Measurements from ENCODE around the gene FOXN3.
"Not testable (repeated sequence)": the region's sequence is repeated elsewhere in the genome, so short reads cannot be mapped to it uniquely, and the experiment has no call there.

The FOXN3 gene

GRCh38 chr14:89164168-89165073 lies 252.6 kb downstream of the FOXN3 start:
- no peak for DNase-seq (ENCODE audit: low read depth)

DNA sequence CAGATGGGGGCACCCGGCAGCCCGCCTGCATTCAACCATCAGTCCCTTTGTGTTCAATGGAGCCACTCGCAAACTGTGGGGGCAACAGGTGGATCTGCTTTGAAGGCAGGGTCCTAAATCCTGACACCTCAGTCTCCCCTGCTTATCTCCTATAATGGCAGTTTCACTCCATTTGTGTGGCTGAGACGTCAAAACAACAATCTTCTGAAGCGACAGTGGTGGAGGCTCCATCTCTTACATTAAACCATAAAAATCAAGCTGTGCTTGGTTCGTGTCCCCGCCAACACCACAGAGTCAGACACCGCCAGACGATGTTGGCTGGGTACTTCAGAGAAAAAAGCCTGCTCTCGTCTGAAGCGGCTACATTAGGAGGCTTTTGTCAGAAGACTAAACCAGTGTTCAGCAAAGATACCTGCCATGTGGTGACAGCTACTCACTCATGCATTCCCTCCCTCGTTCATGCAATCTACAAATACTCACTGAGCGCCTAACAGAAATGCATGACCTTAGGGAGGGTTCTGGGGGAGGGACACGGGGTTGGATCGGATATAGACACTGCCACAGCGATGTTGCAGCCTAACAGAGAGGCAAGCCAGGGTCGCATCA lies 253.9 kb downstream of the FOXN3 start:
- DNase-seq (ENCODE audit: low read depth) = no peak

DNA sequence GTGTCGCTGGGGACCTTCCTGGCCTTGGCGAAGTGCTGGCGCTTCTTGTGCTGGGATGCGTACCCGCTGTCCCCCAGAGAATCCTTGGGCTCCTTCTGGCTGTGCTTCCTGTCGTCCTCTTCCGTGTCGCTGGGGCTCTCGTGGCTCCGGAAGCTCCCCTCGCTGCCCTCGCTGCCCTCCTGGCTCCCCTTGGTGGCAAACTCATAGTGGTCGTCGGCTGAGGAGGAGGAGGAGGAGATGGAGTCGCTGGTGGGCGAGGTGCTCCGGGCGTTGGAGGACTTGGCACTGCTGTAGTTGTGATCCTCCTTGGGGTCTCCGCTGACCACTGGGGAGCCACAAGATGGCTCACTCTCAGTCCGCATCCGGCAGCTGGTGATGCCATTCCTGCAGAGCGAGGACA lies 254.4 kb downstream of the FOXN3 start:
- no peak for DNase-seq (ENCODE audit: low read depth)

- no peak for DNase-seq (ENCODE audit: low read depth)
These were observed 256.6 kb downstream of the FOXN3 start for GRCh38 chr14:89160437-89160836.

- no peak for DNase-seq (ENCODE audit: low read depth)
These were observed 258.3 kb downstream of the FOXN3 start for GRCh38 chr14:89158701-89159100.

DNA sequence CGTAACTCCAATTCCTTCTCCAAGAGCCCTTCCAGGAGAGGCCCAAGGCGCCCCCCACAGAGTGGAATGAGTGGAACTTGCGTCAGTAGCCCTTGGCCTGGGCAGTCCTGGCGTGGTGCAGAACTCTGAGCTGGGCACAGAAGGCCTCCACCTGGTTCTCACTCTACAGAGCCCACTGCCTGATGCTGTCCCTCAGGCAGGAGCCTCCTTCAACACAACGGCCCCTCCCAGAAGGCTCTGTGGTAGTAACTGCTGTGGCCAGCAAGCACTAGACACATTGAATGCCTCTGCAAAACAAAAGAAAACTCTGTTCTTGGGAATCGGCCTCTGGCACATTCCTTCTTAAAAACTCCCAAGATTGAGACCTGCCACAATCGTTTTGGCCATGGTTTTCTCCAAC lies 258.9 kb downstream of the FOXN3 start:
- DNase-seq (ENCODE audit: low read depth) = not testable (repeated sequence)

- no peak for DNase-seq (ENCODE audit: low read depth)
These were observed 261.5 kb downstream of the FOXN3 start for GRCh38 chr14:89155491-89155890.

- not testable (repeated sequence) for DNase-seq (ENCODE audit: low read depth)
These were observed 265.3 kb downstream of the FOXN3 start for GRCh38 chr14:89151693-89152092.

DNA sequence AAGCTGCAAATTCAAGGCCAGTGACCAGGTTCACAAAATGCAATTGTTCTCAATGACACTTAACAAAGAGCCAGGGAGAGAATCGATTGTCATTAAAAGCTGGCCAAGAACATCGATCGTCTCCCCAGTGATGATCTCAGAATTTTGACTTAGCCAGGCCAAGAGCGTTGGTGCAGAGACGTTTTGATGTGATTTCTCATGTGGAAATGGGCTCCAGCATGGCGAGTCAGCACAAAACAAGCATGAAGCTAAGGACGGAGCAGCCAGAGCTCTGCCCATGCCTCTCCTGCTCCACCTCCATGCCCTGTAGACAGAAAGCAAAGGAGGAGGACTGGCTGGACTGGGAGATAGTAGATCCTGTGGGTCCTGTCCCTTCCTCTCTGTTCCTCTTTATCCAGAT lies 270.8 kb downstream of the FOXN3 start:
- DNase-seq (ENCODE audit: low read depth) = no peak

GRCh38 chr14:89144642-89145041 lies 272.4 kb downstream of the FOXN3 start:
- no peak for DNase-seq (ENCODE audit: low read depth)

GRCh38 chr14:89144066-89144465 lies 273.0 kb downstream of the FOXN3 start:
- DNase-seq (ENCODE audit: low read depth) = no peak

DNA sequence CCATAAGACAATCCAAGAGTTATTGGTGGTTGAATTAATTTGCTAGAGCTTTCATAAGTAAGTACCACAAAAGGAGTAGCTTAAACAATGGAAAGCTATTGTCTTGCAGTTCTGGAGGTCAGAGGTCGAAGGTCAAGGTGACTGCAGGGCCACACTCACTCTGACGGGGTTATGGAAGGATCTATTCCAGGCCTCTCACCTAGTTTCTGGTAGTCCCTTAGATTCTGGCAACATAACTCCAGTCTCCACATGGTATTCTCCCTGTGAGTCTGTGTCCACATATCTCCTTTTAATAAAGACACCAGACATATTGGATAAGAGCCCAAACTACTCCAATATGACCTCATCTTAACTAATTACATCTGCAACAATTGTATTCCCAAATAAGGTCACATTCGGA lies 273.4 kb downstream of the FOXN3 start:
- DNase-seq (ENCODE audit: low read depth) = peak; percentile 17

DNA sequence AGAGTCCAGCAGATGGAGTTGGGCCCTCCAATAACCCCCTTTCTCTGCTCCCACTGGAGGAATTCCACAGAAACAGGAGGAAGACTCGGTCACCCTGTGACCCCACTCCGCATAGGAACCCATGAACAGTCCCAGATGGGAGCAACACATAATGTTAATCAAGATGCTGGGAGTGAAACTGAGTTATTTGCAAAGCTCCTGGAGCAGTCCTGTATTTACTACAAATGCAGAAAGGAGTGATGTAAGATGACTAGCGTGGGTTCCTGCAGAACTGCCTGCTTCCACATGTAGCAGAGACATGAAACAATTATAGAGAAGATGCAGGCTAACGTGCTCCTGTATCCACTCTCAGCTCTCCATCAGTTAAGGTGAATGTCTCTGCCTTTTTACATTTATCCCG lies 274.7 kb downstream of the FOXN3 start:
- no peak for DNase-seq (ENCODE audit: low read depth)

DNA sequence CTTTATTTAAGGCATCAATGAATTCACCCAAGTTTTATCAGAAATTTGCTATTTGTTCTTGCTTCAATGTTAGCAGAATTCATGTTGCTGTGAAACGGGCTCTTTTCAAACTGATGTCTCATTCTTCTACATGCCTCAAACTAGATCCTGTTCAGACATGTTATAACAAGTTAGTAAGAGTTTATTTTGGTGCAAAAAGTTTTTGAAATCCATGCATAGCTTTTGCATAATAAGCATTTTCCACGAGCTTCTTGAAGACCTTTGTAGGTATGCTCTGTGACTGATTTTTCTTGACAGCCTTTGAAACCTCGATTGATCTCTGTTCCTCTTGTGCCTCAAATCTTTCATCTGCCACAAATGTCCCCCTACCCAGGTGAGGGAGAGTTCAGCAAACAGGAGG lies 275.2 kb downstream of the FOXN3 start:
- no peak for DNase-seq (ENCODE audit: low read depth)

DNA sequence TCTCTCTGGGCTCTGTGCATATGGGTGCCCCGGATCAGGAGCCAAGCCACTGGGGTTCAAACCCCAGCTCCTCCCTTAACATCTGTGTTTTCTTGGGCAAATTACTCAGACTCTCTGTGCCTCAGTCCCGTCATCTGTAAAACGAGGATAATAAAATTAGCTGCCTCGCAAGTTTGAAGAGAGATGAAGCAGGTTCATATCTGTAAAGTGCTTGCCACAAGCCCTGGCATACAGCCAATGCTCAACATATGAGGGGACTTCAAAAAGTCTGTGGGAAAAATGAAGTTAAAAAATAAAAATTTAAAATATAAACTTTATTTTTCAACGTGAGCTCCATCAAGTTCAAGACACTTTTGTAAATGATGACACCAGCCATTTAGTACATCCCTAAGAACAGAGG lies 276.7 kb downstream of the FOXN3 start:
- DNase-seq (ENCODE audit: low read depth) = no peak

- no peak for DNase-seq (ENCODE audit: low read depth)
These were observed 277.4 kb downstream of the FOXN3 start for GRCh38 chr14:89139404-89140247.

DNA sequence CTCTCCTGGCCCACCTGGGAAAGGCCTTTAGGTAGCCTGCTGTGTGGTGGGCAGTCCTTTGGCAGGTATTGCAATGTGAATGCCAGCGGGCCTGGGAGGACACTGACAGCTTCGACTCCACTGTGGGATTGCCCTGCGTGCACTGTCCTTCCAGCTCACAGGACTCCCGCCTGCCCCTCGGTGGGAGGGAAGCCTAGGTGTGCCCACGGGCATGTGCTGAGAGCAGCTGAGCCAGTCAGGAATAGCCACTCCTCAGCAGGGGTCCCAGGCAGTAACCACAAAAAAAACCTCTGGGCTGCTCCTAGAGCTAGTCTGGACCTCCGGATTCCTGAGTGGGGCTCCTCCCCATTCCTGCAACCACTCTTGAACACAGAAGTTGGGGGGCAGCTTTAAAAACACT lies 278.2 kb downstream of the FOXN3 start:
- DNase-seq (ENCODE audit: low read depth) = no peak

- peak; percentile 98 for DNase-seq (ENCODE audit: low read depth)
These were observed 279.4 kb downstream of the FOXN3 start for GRCh38 chr14:89137526-89138163.

- no peak for DNase-seq (ENCODE audit: low read depth)
These were observed 280.4 kb downstream of the FOXN3 start for GRCh38 chr14:89136587-89136986.

DNA sequence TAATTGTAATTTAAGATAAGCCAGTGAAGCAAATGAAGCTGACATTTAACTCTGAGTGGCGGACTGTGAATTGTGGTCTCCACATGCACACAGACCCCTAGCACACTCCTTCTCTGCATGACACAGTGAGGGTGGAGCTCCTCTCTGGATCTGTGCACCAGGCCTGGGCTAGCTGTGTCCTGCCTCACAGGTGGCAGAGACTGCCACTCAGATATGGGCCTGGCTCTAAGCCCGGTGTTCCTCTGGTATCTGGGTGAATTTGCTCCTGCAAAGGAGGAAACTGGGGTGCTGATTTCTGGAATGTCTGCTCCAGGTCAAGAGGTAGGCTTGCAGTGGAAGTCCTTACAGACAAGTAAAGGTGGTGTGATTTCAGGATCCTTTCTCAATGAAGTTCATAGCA lies 282.4 kb downstream of the FOXN3 start:
- no peak for DNase-seq (ENCODE audit: low read depth)

- no peak for DNase-seq (ENCODE audit: low read depth)
These were observed 285.9 kb downstream of the FOXN3 start for GRCh38 chr14:89131004-89131750.

Measured in EH (cell line).